PC-9 (cell line): ENCODE data around the gene ZIC5.

Source experiments
- EZH2 ChIP-seq: fragments of 200-600 bp; sonication (generic); IDR thresholded peaks from 2 replicates; pipeline ENCODE4 v1.8.0; 2017; ENCODE audit warnings: antibody characterized with exemption, low read depth
- TF ChIP-seq, protein P1 (sequence below): fragments of 200-600 bp; sonication (generic); conservative IDR thresholded peaks from 2 replicates; pipeline ENCODE4 v1.6.1; 2017; ENCODE audit warnings: mixed run types, antibody characterized with exemption, mild to moderate bottlenecking, moderate library complexity

DNA sequence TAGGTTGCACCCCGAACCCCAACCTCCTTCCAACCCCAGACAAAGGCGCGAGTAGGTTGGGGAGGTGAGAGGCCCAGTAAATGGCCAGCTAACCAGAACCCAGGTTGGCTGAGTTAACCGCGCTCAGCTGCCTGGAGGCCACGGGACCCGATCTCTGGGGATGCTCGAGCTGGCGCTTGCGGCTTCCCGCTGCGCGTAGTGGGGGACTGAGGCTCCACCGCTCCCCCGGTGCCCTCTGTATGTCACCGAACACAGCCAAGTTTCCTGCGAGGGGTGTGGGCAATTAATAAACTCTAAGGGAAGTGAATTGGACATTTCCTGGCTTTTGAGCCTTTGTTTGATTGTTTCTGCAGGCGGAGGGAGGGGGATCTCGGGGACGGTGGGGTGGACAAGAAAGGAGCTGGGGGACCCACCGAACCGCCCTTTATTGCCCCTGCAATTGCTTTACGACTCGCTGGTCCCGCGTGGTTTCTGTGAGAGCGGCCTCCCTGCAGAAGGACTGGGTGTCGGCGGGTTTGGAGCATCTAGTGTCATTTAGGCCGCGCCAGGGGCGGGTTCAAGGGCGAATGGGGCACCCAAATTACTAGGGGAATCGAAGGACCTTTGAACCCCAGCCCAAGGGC lies 3.5 kb upstream of the ZIC5 start:
- TF ChIP-seq, protein P1, sequence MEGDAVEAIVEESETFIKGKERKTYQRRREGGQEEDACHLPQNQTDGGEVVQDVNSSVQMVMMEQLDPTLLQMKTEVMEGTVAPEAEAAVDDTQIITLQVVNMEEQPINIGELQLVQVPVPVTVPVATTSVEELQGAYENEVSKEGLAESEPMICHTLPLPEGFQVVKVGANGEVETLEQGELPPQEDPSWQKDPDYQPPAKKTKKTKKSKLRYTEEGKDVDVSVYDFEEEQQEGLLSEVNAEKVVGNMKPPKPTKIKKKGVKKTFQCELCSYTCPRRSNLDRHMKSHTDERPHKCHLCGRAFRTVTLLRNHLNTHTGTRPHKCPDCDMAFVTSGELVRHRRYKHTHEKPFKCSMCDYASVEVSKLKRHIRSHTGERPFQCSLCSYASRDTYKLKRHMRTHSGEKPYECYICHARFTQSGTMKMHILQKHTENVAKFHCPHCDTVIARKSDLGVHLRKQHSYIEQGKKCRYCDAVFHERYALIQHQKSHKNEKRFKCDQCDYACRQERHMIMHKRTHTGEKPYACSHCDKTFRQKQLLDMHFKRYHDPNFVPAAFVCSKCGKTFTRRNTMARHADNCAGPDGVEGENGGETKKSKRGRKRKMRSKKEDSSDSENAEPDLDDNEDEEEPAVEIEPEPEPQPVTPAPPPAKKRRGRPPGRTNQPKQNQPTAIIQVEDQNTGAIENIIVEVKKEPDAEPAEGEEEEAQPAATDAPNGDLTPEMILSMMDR: no peak
- no peak for TF ChIP-seq EZH2
